OCI-LY7 (cell line): ENCODE data around the gene SLC2A5. TPM values are rescaled to one million over a fixed set of nuclear protein-coding genes. Genes with fewer than 3 reads are reported as not detected.

ENCODE experiments used
- BruUV-seq: library from RNA; stranded (reverse); fragments of 400-500 nt; replicated peaks from 2 replicates; lab custom pipeline; 2021; lab: Mats Ljungman, UMichigan
- CTCF ChIA-PET: fragments of 300-600 bp; sonication (Branson Sonifier 250); formaldehyde crosslinking; loops from one replicate; lab custom pipeline; 2022; ENCODE audit warnings: antibody characterized with exemption; ENCODE audit not compliant: unreplicated experiment; lab: Charles Lee
- POLR2A ChIA-PET: fragments of 300-600 bp; sonication (Branson Sonifier 250); formaldehyde crosslinking; loops from one replicate; lab custom pipeline; 2022; ENCODE audit warnings: antibody characterized with exemption; lab: Charles Lee
- DNase-seq: peaks from one replicate; pipeline ENCODE4 v3.0.0-alpha.2; 2015; ENCODE audit warnings: low spot score
- H2AFZ ChIP-seq: fragments of 200-600 bp; sonication (generic), shearing (Covaris generic); 2 replicates; pipeline ENCODE4 v1.6.1; 2014; ENCODE audit warnings: mild to moderate bottlenecking, antibody characterized with exemption, low read length, moderate library complexity
- H3K27ac ChIP-seq: fragments of 200-600 bp; sonication (generic); 2 replicates; pipeline ENCODE4 v1.5.1; 2014; ENCODE audit warnings: mixed run types, low read depth, mild to moderate bottlenecking, moderate library complexity, low read length, inconsistent platforms; ENCODE audit not compliant: poor library complexity, severe bottlenecking
- H3K36me3 ChIP-seq: fragments of 200-600 bp; sonication (generic); 2 replicates; pipeline ENCODE4 v1.6.1; 2014; ENCODE audit warnings: mild to moderate bottlenecking, antibody characterized with exemption, low read length, moderate library complexity, mixed read lengths; ENCODE audit not compliant: insufficient read depth
- H3K4me1 ChIP-seq: fragments of 200-600 bp; sonication (generic); 2 replicates; pipeline ENCODE4 v1.5.1; 2014; ENCODE audit warnings: mild to moderate bottlenecking, low read length; ENCODE audit not compliant: insufficient read depth, poor library complexity, severe bottlenecking
- H3K4me2 ChIP-seq: fragments of 200-600 bp; sonication (generic); 2 replicates; pipeline ENCODE4 v1.6.1; 2014; ENCODE audit warnings: mild to moderate bottlenecking, low read length
- H3K4me3 ChIP-seq: fragments of 200-600 bp; sonication (generic); 2 replicates; pipeline ENCODE4 v1.5.1; 2014; ENCODE audit warnings: mild to moderate bottlenecking, low read depth, low read length; ENCODE audit not compliant: poor library complexity, severe bottlenecking
- H3K79me2 ChIP-seq: fragments of 200-600 bp; sonication (generic); 2 replicates; pipeline ENCODE4 v1.6.1; 2016; ENCODE audit warnings: low read depth, mild to moderate bottlenecking, low read length, moderate library complexity, mixed read lengths; ENCODE audit not compliant: insufficient read depth
- H3K9me2 ChIP-seq: fragments of 200-600 bp; sonication (generic); 2 replicates; pipeline ENCODE4 v1.6.1; 2016; ENCODE audit warnings: mild to moderate bottlenecking, low read length, mixed read lengths; ENCODE audit not compliant: insufficient read depth
- H3K9me3 ChIP-seq: fragments of 200-600 bp; sonication (generic); 2 replicates; pipeline ENCODE4 v1.6.1; 2014; ENCODE audit warnings: mild to moderate bottlenecking, mixed run types, low read length, mixed read lengths
- H4K20me1 ChIP-seq: fragments of 200-600 bp; sonication (generic); 2 replicates; pipeline ENCODE4 v1.6.1; 2014; ENCODE audit warnings: mild to moderate bottlenecking, antibody characterized with exemption, low read length, moderate library complexity, mixed read lengths; ENCODE audit not compliant: insufficient read depth
- CTCF ChIP-seq: fragments of 200-600 bp; sonication (generic); conservative IDR thresholded peaks from 2 replicates; pipeline ENCODE4 v1.5.1; 2014; ENCODE audit warnings: mild to moderate bottlenecking, antibody characterized with exemption, low read length, moderate library complexity, mixed read lengths
- EZH2phosphoT487 ChIP-seq: fragments of 200-600 bp; sonication (generic); IDR thresholded peaks from 2 replicates; pipeline ENCODE4 v1.6.1; 2018; ENCODE audit warnings: low read depth, borderline replicate concordance, mild to moderate bottlenecking, mixed run types, antibody characterized with exemption, low read length, moderate library complexity, mixed read lengths
- intact Hi-C: fragments of 100-400 bp; cut with micrococcal nuclease; formaldehyde crosslinking; loops from one replicate; pipeline ENCODE4 v1.10.0; 2022; ENCODE audit not compliant: unreplicated experiment
- total RNA-seq, 2 experiments: library from RNA; depleted of rRNA in 1 of 2; stranded (reverse); fragments of >200 nt in 1 of 2; shearing (Covaris generic) in 1 of 2; gene quantifications; 2 replicates each; pipeline ENCODE4 v1.2.3, GENCODE V29; 2014 to 2022

Gene SLC2A5
- total RNA-seq, 2 experiments from 2014 or later: 112 to 183 TPM

GRCh38 chr1:9111957-9112356 is 42.5 kb upstream of the SLC2A5 start:
- no peak for DNase-seq
- intact Hi-C loops: loop anchor here (2.0 kb wide), 1 partner anchor 379 kb away; no protein-coding TSS in a partner anchor
- Histone ChIP-seq H3K4me1 (peaks cover 17% of the 10 kb centered on the region), H3K4me3 (no peak overlapping the region), H3K9me2 (no peaks in the 10 kb centered on the region), H4K20me1 (no peaks in the 10 kb centered on the region), H3K4me2 (no peak overlapping the region), H3K9me3 (no peaks in the 10 kb centered on the region), H3K79me2 (no peaks in the 10 kb centered on the region), H3K27ac (no peak overlapping the region), H2AFZ (no peak overlapping the region), H3K36me3 (no peaks in the 10 kb centered on the region)
- ChIA-PET CTCF (no interaction called here), POLR2A (no interaction called here)
- TF ChIP-seq CTCF (no peak), EZH2phosphoT487 (no peak)
- BruUV-seq: no TSS peak

DNA sequence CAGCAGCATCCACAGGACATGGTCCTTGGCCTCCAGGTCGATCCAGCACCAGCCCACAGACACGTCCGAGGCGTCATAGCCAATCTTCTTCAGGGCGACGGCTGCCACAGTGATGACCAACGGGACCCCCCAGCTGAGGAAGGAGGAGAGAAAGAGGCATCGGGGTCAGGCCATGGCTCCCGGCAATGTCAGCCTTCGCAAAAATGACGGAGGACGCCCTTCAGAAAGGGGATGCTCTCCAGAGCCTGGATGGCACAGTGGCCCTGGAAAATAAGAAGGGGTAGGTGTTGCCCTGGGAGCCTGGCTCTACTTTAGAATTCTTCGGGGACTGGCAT is 41.9 kb upstream of the SLC2A5 start:
- Histone ChIP-seq H3K4me3 (no peak overlapping the region), H2AFZ (no peak overlapping the region), H3K9me2 (no peaks in the 10 kb centered on the region), H3K27ac (no peak overlapping the region), H4K20me1 (no peaks in the 10 kb centered on the region), H3K36me3 (no peaks in the 10 kb centered on the region), H3K4me1 (peaks cover 17% of the 10 kb centered on the region), H3K9me3 (no peaks in the 10 kb centered on the region), H3K4me2 (no peak overlapping the region), H3K79me2 (no peaks in the 10 kb centered on the region)
- intact Hi-C loops: loop anchor here (2.0 kb wide), 1 partner anchor 379 kb away; no protein-coding TSS in a partner anchor
- POLR2A ChIA-PET: no interaction called here
- DNase-seq: no peak
- TF ChIP-seq CTCF (no peak), EZH2phosphoT487 (no peak)
- CTCF ChIA-PET: interaction anchor here (1.0 kb wide), 2 partner anchors 15 to 106 kb away, joined by 3 read pairs; no protein-coding TSS in a partner anchor
- no TSS peak for BruUV-seq

DNA sequence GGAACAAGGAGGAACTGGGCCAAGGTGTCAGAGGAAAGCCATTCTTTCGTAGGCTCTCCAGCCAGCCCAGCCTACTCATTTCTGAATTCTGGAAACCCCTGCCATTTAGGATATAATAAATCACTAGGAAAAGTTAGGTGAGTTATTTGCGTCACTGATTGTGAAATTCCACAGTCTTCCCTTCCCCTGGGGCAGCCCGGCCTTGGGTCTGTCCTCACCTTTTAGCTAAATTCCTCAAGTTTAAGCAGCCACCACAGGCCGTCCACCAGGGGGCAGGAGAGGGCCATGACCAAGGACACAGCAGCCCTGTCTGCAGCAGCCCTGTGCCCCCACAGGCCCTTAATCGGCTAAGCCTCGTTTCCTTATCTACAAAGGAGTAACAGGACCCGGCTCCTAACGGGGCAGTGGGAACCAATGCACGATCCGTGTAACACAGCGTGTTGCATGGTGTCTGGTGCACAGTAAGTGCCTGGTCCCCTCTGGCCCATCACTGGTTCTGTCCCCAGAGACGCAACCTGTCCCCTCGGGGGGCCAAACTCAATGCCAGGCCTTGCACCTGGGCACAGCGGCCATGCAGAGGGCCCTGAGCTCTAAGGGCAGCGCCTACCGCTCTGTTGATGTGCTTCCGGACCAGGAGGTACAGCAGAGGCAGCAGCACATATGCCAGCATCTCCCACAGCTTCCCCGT is 41.4 kb upstream of the SLC2A5 start:
- Histone ChIP-seq H3K4me2 (no peak overlapping the region), H2AFZ (no peak overlapping the region), H3K79me2 (no peaks in the 10 kb centered on the region), H4K20me1 (no peaks in the 10 kb centered on the region), H3K4me3 (no peak overlapping the region), H3K9me2 (no peaks in the 10 kb centered on the region), H3K36me3 (no peaks in the 10 kb centered on the region), H3K9me3 (no peaks in the 10 kb centered on the region), H3K27ac (no peak overlapping the region), H3K4me1 (peaks cover 15% of the 10 kb centered on the region)
- no peak for TF ChIP-seq EZH2phosphoT487
- TF ChIP-seq CTCF: peak; percentile 96
- intact Hi-C loops: loop anchor here (1.0 to 2.0 kb wide), 2 partner anchors 85 to 380 kb away; no protein-coding TSS in a partner anchor
- ChIA-PET CTCF (interaction anchor here (1.0 kb wide), 2 partner anchors 16 to 106 kb away, joined by 3 read pairs; no protein-coding TSS in a partner anchor), POLR2A (interaction anchor here (0.6 kb wide), 1 partner anchor 698 kb away, joined by 3 read pairs; no protein-coding TSS in a partner anchor)
- no TSS peak for BruUV-seq
- DNase-seq: peak; percentile 85
